T-helper 2 cell treated with Interferon-gamma antibody and Interleukin-4, amounts not matched to agents 100 ng/mL and 5 ng/mL, for 36 hours (primary cell): ENCODE data around the gene AMDHD1. TPM values are rescaled to one million over a fixed set of nuclear protein-coding genes. Genes with fewer than 3 reads are reported as not detected.

Experiments used
- intact Hi-C: fragments of 100-400 bp; cut with micrococcal nuclease; formaldehyde crosslinking; loops from one replicate; pipeline ENCODE4 v1.15.1; 2023
- total RNA-seq: library from RNA; stranded (reverse); gene quantifications from 2 replicates; pipeline ENCODE4 v1.2.3, GENCODE V29; 2022

The AMDHD1 gene, protein sequence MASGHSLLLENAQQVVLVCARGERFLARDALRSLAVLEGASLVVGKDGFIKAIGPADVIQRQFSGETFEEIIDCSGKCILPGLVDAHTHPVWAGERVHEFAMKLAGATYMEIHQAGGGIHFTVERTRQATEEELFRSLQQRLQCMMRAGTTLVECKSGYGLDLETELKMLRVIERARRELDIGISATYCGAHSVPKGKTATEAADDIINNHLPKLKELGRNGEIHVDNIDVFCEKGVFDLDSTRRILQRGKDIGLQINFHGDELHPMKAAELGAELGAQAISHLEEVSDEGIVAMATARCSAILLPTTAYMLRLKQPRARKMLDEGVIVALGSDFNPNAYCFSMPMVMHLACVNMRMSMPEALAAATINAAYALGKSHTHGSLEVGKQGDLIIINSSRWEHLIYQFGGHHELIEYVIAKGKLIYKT
- 0.52 and 0.86 TPM in 2 replicates for total RNA-seq

DNA sequence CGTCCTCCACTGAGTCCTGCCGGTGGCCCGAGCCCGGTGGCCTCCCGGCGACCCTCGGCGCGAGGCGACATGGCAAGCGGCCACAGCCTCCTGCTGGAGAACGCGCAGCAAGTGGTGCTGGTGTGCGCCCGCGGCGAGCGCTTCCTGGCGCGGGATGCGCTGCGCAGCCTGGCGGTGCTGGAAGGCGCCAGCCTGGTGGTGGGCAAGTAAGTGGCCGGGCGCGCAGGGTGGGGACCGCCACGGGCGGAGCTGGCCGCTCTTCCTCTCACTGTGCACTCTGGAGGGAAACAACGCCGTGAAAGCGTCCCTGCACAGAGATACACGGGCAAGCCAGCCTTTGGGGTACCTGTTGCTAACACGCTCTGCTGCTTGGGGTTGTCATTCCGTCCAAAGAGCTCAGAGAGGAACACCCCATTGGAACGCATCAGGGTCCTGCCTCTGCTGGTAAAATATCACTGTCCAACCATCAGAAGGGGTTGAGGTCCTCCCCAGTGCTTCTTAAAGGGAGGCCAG, at the start of gene AMDHD1:
Gene AMDHD1, plus strand, starts transcription at position 2 of the 513 bp plus-strand sequence. Its CDS starts 68 bp downstream, at position 70.
- intact Hi-C loops = loop anchor here (2.0 to 10.0 kb wide), 8 partner anchors 25 to 964 kb away; partner anchors contain the start of genes FGD6, LTA4H, METAP2 and NEDD1

DNA sequence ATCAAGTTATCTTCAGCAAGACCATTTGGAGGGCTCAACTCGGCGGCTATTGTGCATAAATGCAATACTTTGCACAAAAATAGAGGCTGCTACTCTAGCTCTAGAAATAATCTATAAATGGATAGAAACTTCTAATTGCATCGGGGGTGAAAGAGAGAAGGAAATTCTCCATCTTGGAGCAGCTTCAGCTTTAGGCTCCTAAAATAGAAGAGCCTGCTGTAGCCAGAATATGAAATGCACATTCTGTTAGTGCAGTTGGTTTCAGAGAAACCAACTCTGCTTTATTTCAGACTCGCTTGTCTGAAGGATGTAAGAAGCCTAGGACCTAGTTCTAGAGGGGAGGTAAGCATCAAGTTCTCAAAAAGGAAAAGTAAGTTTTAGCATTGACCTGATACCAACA, 46.3 kb upstream of the AMDHD1 start:
- intact Hi-C loops = no loop called here

DNA sequence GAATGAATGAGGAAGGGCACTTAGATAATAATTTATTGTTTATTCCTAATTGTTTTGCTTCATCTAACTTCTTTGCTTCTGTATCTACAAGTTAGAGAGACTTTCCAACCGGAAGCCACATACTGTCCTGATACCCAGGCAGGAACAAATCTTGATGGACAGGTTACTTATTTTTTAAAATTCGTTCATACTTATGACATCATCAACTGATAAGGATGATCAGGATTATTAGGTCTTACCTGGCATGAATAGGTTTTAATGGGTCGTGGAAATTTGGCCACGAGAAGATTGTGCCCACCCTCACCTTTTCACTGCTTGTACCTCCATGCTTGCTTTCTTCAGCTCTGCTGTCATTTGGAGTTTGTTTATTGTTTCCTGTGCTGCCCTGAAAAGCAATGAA, 45.0 kb upstream of the AMDHD1 start:
- intact Hi-C loops = no loop called here

DNA sequence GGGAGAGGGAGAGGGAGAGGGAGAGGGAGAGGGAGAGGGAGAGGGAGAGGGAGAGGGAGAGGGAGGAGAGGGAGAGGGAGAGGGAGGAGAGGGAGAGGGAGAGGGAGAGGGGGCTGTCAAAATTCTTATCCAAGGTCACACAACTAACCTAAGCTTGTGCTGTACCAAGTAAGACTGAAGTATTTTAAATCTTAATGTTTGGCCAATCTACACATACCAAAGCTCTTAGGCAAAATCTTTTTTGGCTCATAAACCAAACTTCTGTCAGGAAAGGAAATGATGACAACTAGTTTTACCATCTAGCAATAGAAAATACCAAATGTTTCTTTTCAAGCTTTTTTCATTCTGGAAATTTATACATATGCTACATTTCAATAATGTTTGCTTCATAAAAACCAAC, 34.6 kb upstream of the AMDHD1 start:
- intact Hi-C loops = no loop called here

DNA sequence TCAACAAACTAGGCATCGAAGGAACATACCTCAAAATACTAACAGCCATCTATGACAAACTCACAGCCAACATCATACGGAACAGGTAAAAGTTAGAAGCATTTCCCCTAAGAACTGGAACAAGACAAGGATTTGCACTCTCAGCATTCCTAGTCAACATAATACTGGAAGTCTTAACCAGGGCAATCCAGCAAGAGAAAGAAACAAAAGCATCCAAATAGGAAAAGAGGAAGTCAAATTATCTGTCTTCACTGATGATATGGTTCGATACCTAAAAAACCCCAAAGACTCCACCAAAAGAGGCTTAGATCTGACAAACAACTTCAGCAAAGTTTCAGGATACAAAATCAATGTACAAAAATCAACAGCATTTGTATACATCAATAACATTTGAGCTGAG, 33.3 kb upstream of the AMDHD1 start:
- intact Hi-C loops = no loop called here

DNA sequence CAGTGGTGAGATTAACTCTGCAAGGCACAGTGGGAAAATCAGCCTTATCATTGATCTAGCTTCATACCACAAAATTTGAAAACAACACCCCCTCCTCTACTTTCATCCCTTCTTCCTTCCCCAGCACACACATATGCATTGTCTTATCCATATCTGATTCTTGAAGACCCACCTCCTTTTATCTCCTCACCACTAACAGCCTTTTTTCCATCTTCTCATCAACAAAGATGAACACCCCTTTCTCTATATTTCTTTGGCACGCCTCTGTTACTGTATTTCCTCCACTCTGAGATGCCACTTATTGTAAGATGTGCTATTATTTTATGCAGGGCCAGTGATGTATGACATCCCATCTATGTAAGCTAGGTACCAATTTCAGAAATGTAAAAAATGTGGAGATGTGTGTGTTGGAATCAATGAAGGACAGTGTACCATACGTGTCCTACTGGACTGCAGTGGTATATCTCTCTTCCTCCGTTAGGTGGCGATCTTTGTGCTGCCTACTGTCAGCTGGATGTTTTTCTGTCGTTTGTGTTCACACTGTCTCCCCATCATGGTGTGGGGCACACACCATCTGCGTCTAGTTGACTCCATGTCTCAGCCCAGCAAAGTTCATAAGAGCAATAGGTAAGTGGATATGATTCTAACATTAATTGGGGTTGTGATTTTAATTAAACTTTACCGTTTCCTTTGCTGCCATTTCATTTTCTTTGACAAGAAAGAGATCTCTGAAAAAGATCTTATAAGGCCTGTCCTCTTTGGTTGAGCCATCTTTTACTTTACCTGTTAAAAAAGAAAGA, 24.7 kb upstream of the AMDHD1 start:
- intact Hi-C loops = loop anchor here (1.0 to 5.0 kb wide), 4 partner anchors 24 to 299 kb away; partner anchors contain the start of genes AMDHD1 and CCDC38

DNA sequence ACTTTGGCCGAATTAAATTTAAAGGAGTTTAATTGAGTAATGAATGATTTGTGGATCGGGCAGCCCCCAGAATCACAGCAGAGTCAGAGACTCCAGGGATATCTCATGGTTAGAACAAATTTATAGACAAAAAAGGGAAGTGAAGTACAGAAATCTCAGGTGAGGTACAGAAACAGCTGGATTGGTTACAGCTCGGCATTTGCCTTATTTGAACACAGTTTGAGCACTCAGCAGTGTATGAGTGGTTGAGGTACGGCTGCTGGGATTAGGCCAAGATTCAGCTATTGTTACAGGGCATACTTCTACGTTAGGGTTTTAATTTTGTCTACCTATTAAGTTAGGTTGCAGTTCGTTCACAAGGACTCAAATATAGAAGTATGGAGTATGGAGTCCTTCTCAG, 24.0 kb upstream of the AMDHD1 start:
- intact Hi-C loops = loop anchor here (2.0 to 5.0 kb wide), 2 partner anchors 24 to 298 kb away; partner anchors contain the start of genes AMDHD1 and CCDC38

DNA sequence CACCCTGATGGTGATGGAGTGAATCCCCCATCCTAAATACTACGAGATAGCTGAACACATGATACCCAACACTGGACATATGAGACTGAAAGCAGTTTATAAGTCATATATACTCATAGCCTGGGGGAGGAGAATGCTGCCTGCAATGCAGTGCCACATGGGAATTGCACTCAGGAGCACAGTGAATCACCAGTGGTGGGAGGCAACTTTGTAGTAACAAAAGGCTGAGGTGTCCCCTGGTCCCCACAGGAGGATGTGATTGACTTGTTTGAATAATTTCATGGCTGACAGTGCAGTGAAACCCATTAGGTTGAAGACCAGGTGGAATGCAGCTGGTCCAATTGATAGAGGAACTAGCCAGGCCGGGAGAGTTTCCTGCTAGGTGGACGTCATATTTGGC, 20.9 kb upstream of the AMDHD1 start:
- intact Hi-C loops = no loop called here

DNA sequence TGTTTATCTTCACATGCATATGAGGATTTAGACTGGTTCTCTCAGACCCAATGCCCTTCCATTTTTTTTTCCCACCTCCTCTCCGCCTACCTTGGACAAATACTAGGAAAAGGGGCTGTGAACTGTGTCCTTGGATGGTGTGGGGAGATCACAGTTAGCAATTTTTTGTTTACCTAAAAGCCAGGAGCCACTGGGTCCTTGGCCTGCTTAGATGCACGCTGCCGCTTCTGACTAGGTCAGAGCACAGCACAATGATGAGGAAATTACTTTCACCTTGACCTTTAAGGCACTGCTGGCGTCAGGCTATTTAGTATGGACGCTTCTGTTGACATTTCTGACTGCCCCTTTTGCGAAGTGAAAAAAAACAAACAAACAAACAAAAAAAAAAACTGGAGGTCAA, 2.6 kb upstream of the AMDHD1 start:
- intact Hi-C loops = loop anchor here (5.0 to 10.0 kb wide), 4 partner anchors 257 to 967 kb away; partner anchors contain the start of genes FGD6, METAP2, NEDD1 and VEZT

DNA sequence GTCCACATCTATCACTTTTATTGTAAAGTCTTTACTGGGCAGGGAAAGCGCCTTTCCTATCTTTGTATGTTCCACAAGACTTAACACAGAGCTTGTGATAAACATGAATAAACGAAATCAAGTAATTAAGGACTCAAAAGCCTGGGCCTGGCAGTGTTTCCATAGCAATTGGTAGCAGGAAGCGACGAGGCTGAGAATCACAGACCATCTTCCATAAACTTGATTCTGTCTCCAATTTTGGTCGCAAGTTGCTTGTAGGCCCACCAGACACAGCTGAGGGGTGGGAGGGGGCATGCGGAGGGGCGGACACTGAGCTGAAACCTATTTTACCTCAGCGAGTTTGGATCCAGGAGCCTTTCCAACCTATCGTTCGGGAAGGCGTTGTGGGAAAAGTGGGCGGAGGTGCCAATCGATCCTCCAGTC, 1.0 kb upstream of the AMDHD1 start:
- intact Hi-C loops = loop anchor here (2.0 to 10.0 kb wide), 8 partner anchors 23 to 965 kb away; partner anchors contain the start of genes FGD6, LTA4H, METAP2 and NEDD1

DNA sequence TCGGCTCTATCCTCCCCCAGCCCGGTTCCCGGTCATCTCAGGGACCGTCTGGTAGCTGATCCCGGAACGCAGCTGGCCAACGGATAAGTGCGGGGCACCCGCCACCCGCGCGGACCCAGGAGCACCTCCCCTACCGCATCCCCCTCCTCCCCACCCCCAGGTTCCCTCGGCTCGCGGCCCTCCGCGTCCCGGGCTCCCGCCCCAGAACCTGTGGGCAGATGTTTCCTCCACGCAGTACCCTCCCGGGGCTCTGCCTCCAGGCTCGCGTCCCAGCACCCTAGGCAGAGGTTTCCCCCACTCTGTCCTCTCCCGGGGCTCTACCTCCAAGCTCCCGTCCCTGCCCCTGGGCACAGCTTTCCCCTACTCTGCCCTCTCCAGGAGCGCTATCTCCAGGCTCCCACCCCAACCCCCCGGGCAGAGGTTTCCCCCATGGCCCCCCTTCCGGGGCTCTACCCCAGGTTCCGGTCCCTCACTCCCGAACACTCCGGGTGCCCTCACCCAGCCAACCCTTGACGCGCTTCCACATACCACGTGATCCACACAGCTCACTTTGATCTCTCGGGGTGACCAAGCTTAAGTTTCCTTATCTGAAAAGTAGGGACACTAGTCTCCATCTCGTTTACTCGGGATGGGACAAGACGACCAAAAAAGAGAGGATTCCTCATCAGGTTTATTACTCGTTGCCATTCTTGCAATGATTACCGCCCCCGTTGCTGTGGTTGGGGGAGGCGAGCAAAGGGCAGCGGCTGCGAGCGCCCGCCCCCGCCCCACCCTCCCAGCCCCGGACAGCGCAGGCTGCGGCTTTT, 404 bp upstream of the AMDHD1 start, which contains the start of gene CCDC38:
Gene CCDC38, minus strand, starts transcription at position 91 of the 806 bp plus-strand sequence. CDS start 6,105 bp downstream, outside the sequence.
- intact Hi-C loops = loop anchor here (2.0 to 10.0 kb wide), 8 partner anchors 24 to 965 kb away; partner anchors contain the start of genes FGD6, LTA4H, METAP2 and NEDD1

DNA sequence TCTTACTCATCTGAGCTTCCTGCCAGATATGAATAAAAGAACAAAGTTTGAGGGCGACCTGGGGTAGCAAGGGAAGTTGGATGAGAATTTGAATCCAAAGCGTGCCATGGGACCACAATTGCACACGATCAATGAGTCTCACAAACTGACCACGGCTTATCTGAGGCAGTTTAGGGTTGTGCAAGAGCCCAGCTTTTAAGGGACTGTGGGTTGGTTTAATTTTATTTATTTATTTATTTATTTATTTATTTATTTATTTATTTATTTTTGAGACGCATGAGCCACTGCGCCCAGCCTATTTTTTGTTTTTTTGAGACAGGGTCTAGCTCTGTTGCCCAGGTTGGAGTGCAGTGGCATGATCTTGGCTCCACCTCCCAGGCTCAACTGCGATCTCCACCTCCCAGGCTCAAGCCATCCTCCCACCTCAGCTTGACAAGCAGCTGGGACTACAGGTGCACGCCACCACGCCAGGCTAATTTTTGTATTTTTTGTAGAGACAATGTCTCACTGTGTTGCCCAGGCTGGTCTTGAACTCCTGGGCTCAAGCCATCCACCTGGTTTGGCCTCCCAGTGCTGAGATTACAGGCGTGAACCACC, 1.1 kb downstream of the AMDHD1 start:
- intact Hi-C loops = loop anchor here (5.0 to 10.0 kb wide), 4 partner anchors 253 to 963 kb away; partner anchors contain the start of genes FGD6, METAP2, NEDD1 and VEZT

DNA sequence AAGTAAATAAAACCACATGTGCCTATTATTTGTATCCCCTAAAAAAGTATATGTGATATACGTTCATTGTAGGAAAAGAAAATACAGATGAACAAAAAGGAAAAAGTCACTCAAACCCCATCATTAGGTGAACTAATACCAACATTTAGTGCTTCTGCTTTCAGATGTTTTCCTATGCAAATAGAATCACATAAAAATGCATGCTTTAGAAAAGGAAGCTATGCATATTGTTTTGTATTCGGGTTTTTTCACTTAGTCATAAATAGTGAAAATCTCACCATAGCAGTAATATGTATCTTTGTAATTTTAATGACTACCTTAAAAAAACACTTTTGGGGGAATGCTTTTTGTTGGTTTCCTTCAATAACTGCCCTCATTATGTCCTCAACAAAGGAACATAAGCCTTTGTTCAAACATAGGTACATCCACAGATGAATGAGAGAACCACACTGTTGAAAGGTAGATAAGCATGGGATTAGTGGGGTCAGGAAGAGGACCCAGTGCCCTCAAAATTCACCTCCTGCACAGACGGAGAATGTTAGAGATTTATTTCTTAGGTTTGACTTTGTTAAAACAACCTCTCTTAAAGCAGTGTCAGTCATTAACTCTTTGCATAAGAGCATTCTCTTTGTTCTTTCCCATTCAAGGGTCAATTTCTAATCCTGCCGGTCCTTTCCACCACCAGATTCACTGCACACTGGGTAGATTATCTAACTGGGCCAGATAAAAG, 6.5 kb downstream of the AMDHD1 start:
- intact Hi-C loops = loop anchor here (10.0 kb wide), 2 partner anchors 475 to 735 kb away; partner anchors contain the start of genes FGD6, METAP2 and VEZT

DNA sequence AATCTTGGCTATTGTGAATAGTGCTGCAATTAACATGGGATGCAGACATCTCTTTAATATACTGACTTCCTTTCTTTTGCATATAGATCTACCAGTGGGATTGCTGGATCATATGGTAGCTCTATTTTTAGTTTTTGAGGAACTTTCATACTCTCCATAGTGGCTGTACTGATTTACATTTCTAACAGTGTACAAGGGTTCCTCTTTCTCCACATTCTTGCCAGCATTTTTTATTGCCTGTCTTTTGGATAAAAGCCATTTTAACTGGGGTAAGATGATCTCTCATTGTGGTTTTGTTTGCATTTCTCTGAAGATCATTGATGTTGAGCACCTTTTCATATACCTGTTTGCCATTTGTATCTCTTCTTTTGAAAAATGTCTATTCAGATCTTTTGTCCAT, 8.4 kb downstream of the AMDHD1 start:
- intact Hi-C loops = no loop called here

DNA sequence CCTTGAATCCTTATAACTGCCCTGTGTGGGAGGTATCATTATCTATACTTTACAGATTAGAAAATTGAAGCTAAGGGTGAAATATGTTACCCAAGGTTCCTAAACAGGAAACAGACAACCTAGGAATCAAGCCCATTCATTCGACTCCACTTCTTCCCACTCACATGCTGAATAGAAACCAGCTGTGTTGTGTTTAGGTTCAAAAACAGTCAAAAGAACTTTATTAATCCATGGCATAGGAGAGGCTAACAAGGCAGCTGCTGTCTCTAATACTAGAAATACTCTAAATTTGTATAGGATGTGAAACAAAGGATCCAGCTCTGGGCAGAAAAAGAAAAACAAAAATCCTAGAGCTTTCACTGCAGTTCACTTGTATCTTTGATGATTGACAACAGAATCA, 9.9 kb downstream of the AMDHD1 start:
- intact Hi-C loops = no loop called here

DNA sequence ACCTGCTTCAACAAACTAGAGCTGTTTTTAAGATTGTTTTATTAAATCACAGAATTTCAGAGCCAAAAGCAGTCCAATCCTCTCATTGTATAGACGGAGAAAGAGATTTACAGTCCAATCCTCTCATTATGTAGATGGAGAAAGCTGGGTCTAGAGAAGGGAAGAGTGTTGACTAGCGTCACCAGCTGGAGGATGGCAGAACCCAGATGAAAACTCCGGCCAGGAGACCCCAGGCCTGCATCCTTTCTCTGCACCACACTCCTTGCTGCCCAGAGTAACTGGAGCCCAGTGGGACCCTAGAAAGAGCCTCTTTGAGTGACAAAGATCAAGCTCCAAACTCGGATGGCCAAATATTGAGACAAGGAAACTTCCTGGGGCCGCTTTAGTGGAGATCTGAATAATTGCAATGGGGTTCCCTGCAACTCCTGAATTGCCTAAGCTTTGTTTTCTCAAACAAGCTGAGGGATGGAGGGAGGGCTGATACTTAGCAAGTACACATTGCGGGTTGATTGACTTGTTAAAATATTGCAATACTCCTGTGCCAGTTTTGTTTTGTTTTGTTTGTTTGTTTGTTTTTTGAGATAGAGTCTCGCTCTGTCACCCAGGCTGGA, 12.5 kb downstream of the AMDHD1 start:
- intact Hi-C loops = no loop called here

DNA sequence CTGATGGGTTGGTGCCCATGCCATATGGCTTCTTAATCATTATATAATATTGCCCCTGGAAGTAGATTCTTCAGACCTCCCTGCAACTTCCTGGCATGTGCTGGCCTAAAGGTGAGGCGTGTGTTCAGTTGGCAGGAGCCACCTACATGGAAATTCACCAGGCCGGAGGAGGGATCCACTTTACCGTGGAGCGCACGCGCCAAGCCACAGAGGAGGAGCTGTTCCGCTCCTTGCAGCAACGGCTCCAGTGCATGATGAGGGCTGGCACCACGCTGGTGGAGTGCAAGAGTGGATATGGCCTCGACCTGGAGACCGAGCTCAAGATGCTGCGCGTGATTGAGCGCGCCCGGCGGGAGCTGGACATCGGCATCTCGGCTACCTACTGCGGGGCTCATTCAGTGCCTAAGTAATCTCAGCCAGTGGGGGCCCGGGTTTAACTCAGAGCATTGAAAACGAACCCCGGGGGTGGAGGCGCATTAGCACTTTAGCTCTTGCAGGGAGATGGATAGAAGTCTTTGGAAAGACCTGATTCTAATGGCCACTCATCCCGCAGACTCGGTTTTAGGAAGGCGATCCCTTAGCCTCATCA, 13.5 kb downstream of the AMDHD1 start:
- intact Hi-C loops = no loop called here

DNA sequence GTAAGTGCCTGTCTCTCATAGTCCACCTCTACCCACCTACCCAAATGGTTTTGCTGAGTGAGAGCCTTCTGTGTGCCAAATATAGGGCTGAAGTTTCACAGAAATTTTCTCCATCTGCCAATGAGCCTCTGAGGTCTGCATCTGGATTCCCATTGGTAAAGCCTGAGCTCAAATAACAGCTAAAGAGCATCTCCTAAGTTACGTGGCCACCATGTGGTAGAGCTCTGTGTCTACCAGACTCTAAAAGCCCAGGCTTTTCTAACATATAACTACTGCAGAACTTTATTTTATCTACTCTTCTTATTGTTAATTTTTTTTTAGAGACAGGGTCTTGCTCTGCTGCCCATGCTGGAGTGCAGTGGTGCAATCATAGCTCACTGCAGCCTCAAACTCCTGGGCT, 16.0 kb downstream of the AMDHD1 start:
- intact Hi-C loops = loop anchor here (1.0 kb wide), 1 partner anchor 41 kb away; no protein-coding TSS in a partner anchor
